Measurements from ENCODE around the gene MBTPS1.

Gene MBTPS1

GRCh38 chr16:84071121-84071520, 45.6 kb downstream of the MBTPS1 start (continued):
- TF ChIP-seq ZNF549 (tag by site-specific recombination; IDR thresholded peaks at IDR 0.05): no peak
- no peak for TF ChIP-seq ZNF76 (tag by site-specific recombination; IDR thresholded peaks at IDR 0.05; ENCODE audit: borderline replicate concordance, low read depth)
- no peak for TF ChIP-seq ELK4 (IDR thresholded peaks at IDR 0.05; ENCODE audit: borderline replicate concordance, low read depth, low read length)
- no peak for TF ChIP-seq ZNF404 (tag by site-specific recombination; IDR thresholded peaks at IDR 0.05)
- TF ChIP-seq ZEB2 (tag by site-specific recombination; IDR thresholded peaks at IDR 0.05): no peak
- no peak for TF ChIP-seq ZBTB10 (tag by site-specific recombination; IDR thresholded peaks at IDR 0.05)

- ChIA-PET CTCF (interaction anchor here (1.1 to 8.0 kb wide), 2 partner anchors 10 to 113 kb away, joined by 6 to 174 read pairs; partner anchors contain the start of gene OSGIN1), POLR2A (no interaction called here)
- H3K36me3 ChIP-seq (ENCODE audit: control insufficient read depth in 2 of 2, insufficient read depth in 1 of 2, low read length in 2 of 2): peaks cover 25 to 95% of the 10 kb centered on the region in 2 experiments
- H3K27ac ChIP-seq (ENCODE audit: extremely low read depth, low read depth, low read length): no peak overlapping the region
- no peaks in the 10 kb centered on the region for H3K4me1 ChIP-seq (ENCODE audit: control insufficient read depth, insufficient read depth, low read length)
- TF ChIP-seq ZNF621 (tag by site-specific recombination; IDR thresholded peaks at IDR 0.05) (no peak), KLF7 (tag by site-specific recombination; IDR thresholded peaks at IDR 0.05; ENCODE audit: borderline replicate concordance) (no peak), GLI2 (tag by site-specific recombination; IDR thresholded peaks at IDR 0.05; ENCODE audit: borderline replicate concordance, low read depth) (no peak), ZNF248 (tag by site-specific recombination; IDR thresholded peaks at IDR 0.05) (no peak), BCL11B (tag by site-specific recombination; IDR thresholded peaks at IDR 0.05; ENCODE audit: low read depth) (no peak)
- H3K4me3 ChIP-seq (ENCODE audit: low read depth, low read length): no peak overlapping the region
- H3K9me3 ChIP-seq (ENCODE audit: control insufficient read depth, insufficient read depth, low read depth, low read length): no peaks in the 10 kb centered on the region
These were observed 47.2 kb downstream of the MBTPS1 start for GRCh38 chr16:84069540-84069939.

GRCh38 chr16:84068783-84069462, 47.8 kb downstream of the MBTPS1 start:
- H3K4me1 ChIP-seq (ENCODE audit: control insufficient read depth, insufficient read depth, low read length): no peaks in the 10 kb centered on the region
- no peaks in the 10 kb centered on the region for H3K9me3 ChIP-seq (ENCODE audit: control insufficient read depth, insufficient read depth, low read depth, low read length)
- peaks cover 27 to 95% of the 10 kb centered on the region in 2 experiments for H3K36me3 ChIP-seq (ENCODE audit: control insufficient read depth in 2 of 2, insufficient read depth in 1 of 2, low read length in 2 of 2)
- no peak overlapping the region for H3K4me3 ChIP-seq (ENCODE audit: low read depth, low read length)
- ChIA-PET CTCF (interaction anchor here (0.6 to 8.0 kb wide), 5 partner anchors 9 to 118 kb away, joined by 6 to 174 read pairs (median 7); partner anchors contain the start of genes OSGIN1 and TAF1C), POLR2A (no interaction called here)
- TF ChIP-seq ZNF366 (tag by site-specific recombination; conservative IDR thresholded peaks at IDR 0.05) (no peak), ZNF704 (tag by site-specific recombination; IDR thresholded peaks at IDR 0.05) (no peak), ZNF571 (tag by site-specific recombination; IDR thresholded peaks at IDR 0.05) (no peak), INSM2 (tag by site-specific recombination; IDR thresholded peaks at IDR 0.05) (no peak), ZBTB44 (tag by site-specific recombination; IDR thresholded peaks at IDR 0.05) (no peak), ZBTB21 (tag by site-specific recombination; IDR thresholded peaks at IDR 0.05) (no peak)
- H3K27ac ChIP-seq (ENCODE audit: extremely low read depth, low read depth, low read length): no peak overlapping the region

All from HEK293 (cell line).